HUES64 (cell line): ENCODE results near the gene DNAJC17.

Experiments
- H3K27ac ChIP-seq: 2 replicates; pipeline ENCODE4 v1.7.0; 2013; ENCODE audit warnings: low read depth, low read length, inconsistent platforms
- H3K27me3 ChIP-seq: 2 replicates; pipeline ENCODE4 v1.6.1; 2013; ENCODE audit warnings: mild to moderate bottlenecking, low read length; ENCODE audit not compliant: insufficient read depth
- H3K36me3 ChIP-seq: 2 replicates; pipeline ENCODE4 v1.6.1; 2013; ENCODE audit warnings: mild to moderate bottlenecking, low read length; ENCODE audit not compliant: insufficient read depth
- H3K4me1 ChIP-seq: 2 replicates; pipeline ENCODE4 v1.6.1; 2013; ENCODE audit warnings: mild to moderate bottlenecking, low read length, moderate library complexity; ENCODE audit not compliant: insufficient read depth
- H3K4me3 ChIP-seq: 2 replicates; pipeline ENCODE4 v1.5.1; 2013; ENCODE audit warnings: mild to moderate bottlenecking, low read length, moderate library complexity
- H3K9ac ChIP-seq: 2 replicates; pipeline ENCODE4 v1.6.1; 2013; ENCODE audit warnings: mild to moderate bottlenecking, low read depth, low read length
- H3K9me3 ChIP-seq: 2 replicates; pipeline ENCODE4 v1.6.1; 2013; ENCODE audit warnings: low read depth, low read length; ENCODE audit not compliant: insufficient read depth
- WGBS: fragments of 150-250, 120-280 bp; methylation state at CpG from one replicate; pipeline ENCODE4 v1.1.7; 2013; ENCODE audit warnings: missing lambda C conversion rate; 5-methylcytosine and 5-hydroxymethylcytosine counted together

DNAJC17 gene

GRCh38 chr15:40772014-40772413, 35.3 kb downstream of the DNAJC17 start:
- Histone ChIP-seq H3K4me1 (peaks cover 8% of the 10 kb centered on the region; the same call in 1 of the 2 replicates), H3K27me3 (no peaks in the 10 kb centered on the region), H3K27ac (no peak overlapping the region), H3K4me3 (no peak overlapping the region), H3K36me3 (peaks cover 49% of the 10 kb centered on the region), H3K9me3 (no peaks in the 10 kb centered on the region), H3K9ac (no peak overlapping the region)
- WGBS: 96% methylated on average over 12 of the region's 13 CpGs

- H3K27me3 ChIP-seq: no peaks in the 10 kb centered on the region
- H3K4me3 ChIP-seq: no peak overlapping the region
- 91% methylated on average over 5 of the region's 5 CpGs for WGBS
- peaks cover 16% of the 10 kb centered on the region; the same call in 1 of the 2 replicates for H3K4me1 ChIP-seq
- H3K36me3 ChIP-seq: peaks cover 41% of the 10 kb centered on the region
- H3K9me3 ChIP-seq: no peaks in the 10 kb centered on the region
- no peak overlapping the region for H3K27ac ChIP-seq
- no peak overlapping the region for H3K9ac ChIP-seq
These were observed 36.0 kb downstream of the DNAJC17 start for GRCh38 chr15:40771242-40771641.

GRCh38 chr15:40770147-40770721, 37.0 kb downstream of the DNAJC17 start:
- peaks cover 31% of the 10 kb centered on the region for H3K36me3 ChIP-seq
- H3K27me3 ChIP-seq: no peaks in the 10 kb centered on the region
- H3K4me1 ChIP-seq: peaks cover 25% of the 10 kb centered on the region
- 89% methylated on average over 17 of the region's 17 CpGs for WGBS
- no peaks in the 10 kb centered on the region for H3K9me3 ChIP-seq
- H3K27ac ChIP-seq: no peak overlapping the region
- no peak overlapping the region for H3K9ac ChIP-seq
- H3K4me3 ChIP-seq: no peak overlapping the region

GRCh38 chr15:40769274-40770146, 37.8 kb downstream of the DNAJC17 start, which contains the start of gene C15orf62:
TSS of gene C15orf62 (plus strand) at chr15:40769980. CDS start at chr15:40770496, 516 bp downstream.
- Histone ChIP-seq H3K4me3 (no peak within 1 kb of the TSS), H3K9me3 (no peaks in the 10 kb centered on the region), H3K36me3 (peaks cover 24% of the 10 kb centered on the region), H3K27me3 (peaks cover 5% of the 10 kb centered on the region; the same call in 1 of the 2 replicates), H3K4me1 (peaks cover 32% of the 10 kb centered on the region), H3K9ac (no peak within 1 kb of the TSS), H3K27ac (no peak within 1 kb of the TSS; the same call in 1 of the 2 replicates)
- WGBS: 87% methylated on average over 28 of the region's 28 CpGs

- 92% methylated on average over 21 of the region's 21 CpGs for WGBS
These were observed 38.6 kb downstream of the DNAJC17 start for GRCh38 chr15:40768521-40769273.

GRCh38 chr15:40767838-40768500, 39.3 kb downstream of the DNAJC17 start:
- H3K9me3 ChIP-seq: no peaks in the 10 kb centered on the region
- H3K4me1 ChIP-seq: peaks cover 32% of the 10 kb centered on the region
- 92% methylated on average over 29 of the region's 29 CpGs for WGBS
- 0 out of 2 replicates have a peak, but pooled peaks cover 9% of the 10 kb centered on the region for H3K36me3 ChIP-seq
- no peak overlapping the region for H3K27ac ChIP-seq
- H3K9ac ChIP-seq: no peak overlapping the region
- peaks cover 17% of the 10 kb centered on the region; the same call in 1 of the 2 replicates for H3K27me3 ChIP-seq
- no peak overlapping the region for H3K4me3 ChIP-seq

More at GRCh38 chr15:40768521-40769273, 38.6 kb downstream of the DNAJC17 start:
- peaks cover 15% of the 10 kb centered on the region for H3K36me3 ChIP-seq
- H3K9me3 ChIP-seq: no peaks in the 10 kb centered on the region
- peaks cover 32% of the 10 kb centered on the region for H3K4me1 ChIP-seq
- H3K27me3 ChIP-seq: peaks cover 10% of the 10 kb centered on the region; the same call in 1 of the 2 replicates
- no peak overlapping the region for H3K4me3 ChIP-seq
- no peak overlapping the region for H3K9ac ChIP-seq
- H3K27ac ChIP-seq: no peak overlapping the region

- no peaks in the 10 kb centered on the region for H3K9me3 ChIP-seq
- 75% methylated on average over 32 of the region's 32 CpGs for WGBS
These were observed 40.1 kb downstream of the DNAJC17 start for GRCh38 chr15:40766906-40767837.

GRCh38 chr15:40766194-40766815, 41.0 kb downstream of the DNAJC17 start:
- Histone ChIP-seq H3K27ac (no peak overlapping the region), H3K4me3 (no peak overlapping the region), H3K9ac (peak overlapping the region; percentile 37; the same call in 1 of the 2 replicates), H3K27me3 (peaks cover 19% of the 10 kb centered on the region; the same call in 1 of the 2 replicates), H3K9me3 (no peaks in the 10 kb centered on the region), H3K36me3 (0 out of 2 replicates have a peak, but pooled peaks cover 5% of the 10 kb centered on the region), H3K4me1 (peaks cover 32% of the 10 kb centered on the region)
- WGBS: 72% methylated on average over 7 of the region's 7 CpGs

More at GRCh38 chr15:40766906-40767837, 40.1 kb downstream of the DNAJC17 start:
- 0 out of 2 replicates have a peak, but pooled peaks cover 8% of the 10 kb centered on the region for H3K36me3 ChIP-seq
- 0 out of 2 replicates have a peak overlapping the region, but pooled peaks have one; percentile 8 for H3K9ac ChIP-seq
- H3K27me3 ChIP-seq: peaks cover 19% of the 10 kb centered on the region; the same call in 1 of the 2 replicates
- no peak overlapping the region for H3K4me3 ChIP-seq
- H3K4me1 ChIP-seq: peaks cover 32% of the 10 kb centered on the region
- peak overlapping the region; percentile 49; the same call in 1 of the 2 replicates for H3K27ac ChIP-seq

- Histone ChIP-seq H3K36me3 (0 out of 2 replicates have a peak, but pooled peaks cover 5% of the 10 kb centered on the region), H3K4me3 (peak overlapping the region; percentile 75), H3K27me3 (peaks cover 19% of the 10 kb centered on the region; the same call in 1 of the 2 replicates), H3K27ac (peak overlapping the region; percentile 12; the same call in 1 of the 2 replicates), H3K4me1 (peaks cover 32% of the 10 kb centered on the region), H3K9ac (peak overlapping the region; percentile 67), H3K9me3 (no peaks in the 10 kb centered on the region)
- 44% methylated on average over 8 of the region's 8 CpGs for WGBS
These were observed 42.6 kb downstream of the DNAJC17 start for GRCh38 chr15:40764629-40765103.
